Retinal pigment epithelial cell (primary cell): Measurements from ENCODE around the gene PTPN3.

ENCODE experiments used
- DNase-seq: peaks from one replicate; pipeline ENCODE4 v3.0.0-alpha.2; 2010; ENCODE audit warnings: low read depth
- H3K4me3 ChIP-seq: 2 replicates; pipeline ENCODE4 v1.5.1; 2011; ENCODE audit warnings: mild to moderate bottlenecking, low read length, control low read depth, moderate library complexity
- CTCF ChIP-seq: conservative IDR thresholded peaks from 2 replicates; pipeline ENCODE4 v1.5.1; 2011; ENCODE audit warnings: low read depth, low read length, control low read depth, inconsistent platforms

The PTPN3 gene

GRCh38 chr9:109331353-109331752, 166.8 kb downstream of the PTPN3 start:
- no peak for TF ChIP-seq CTCF
- no peak for DNase-seq

DNA sequence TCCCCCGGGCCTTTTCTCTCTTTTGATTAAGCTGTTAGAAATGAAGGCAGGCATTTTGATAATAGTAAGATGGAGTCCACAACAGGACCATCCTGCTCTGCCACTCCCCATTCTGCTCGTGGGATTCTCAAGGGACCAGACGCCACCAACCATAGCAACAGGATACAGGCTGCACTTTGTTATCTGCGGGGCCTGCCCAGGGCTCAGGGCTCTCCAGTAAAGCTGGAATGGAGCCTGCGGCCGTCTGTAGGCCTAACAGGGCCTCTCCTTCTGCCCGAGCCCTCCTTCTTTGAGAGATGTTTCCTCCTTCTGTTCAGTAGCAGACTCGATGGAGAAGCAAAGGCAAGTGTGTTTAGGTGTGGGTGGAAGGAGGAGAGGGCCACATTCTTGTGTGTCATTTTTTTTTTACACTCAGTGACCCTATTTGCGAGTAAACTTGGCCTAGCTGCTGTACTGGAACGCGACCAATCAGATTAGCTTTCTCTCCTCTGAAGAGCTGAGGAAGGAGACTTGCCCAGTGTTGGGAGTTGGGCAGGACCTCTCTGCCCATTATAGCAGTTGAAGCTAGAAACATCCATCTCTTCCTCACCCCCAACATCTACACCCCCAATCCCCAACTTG, 168.4 kb downstream of the PTPN3 start:
- no peak for TF ChIP-seq CTCF
- no peak overlapping the region for H3K4me3 ChIP-seq
- no peak for DNase-seq

More at GRCh38 chr9:109331353-109331752, 166.8 kb downstream of the PTPN3 start:
- no peak overlapping the region for H3K4me3 ChIP-seq

DNA sequence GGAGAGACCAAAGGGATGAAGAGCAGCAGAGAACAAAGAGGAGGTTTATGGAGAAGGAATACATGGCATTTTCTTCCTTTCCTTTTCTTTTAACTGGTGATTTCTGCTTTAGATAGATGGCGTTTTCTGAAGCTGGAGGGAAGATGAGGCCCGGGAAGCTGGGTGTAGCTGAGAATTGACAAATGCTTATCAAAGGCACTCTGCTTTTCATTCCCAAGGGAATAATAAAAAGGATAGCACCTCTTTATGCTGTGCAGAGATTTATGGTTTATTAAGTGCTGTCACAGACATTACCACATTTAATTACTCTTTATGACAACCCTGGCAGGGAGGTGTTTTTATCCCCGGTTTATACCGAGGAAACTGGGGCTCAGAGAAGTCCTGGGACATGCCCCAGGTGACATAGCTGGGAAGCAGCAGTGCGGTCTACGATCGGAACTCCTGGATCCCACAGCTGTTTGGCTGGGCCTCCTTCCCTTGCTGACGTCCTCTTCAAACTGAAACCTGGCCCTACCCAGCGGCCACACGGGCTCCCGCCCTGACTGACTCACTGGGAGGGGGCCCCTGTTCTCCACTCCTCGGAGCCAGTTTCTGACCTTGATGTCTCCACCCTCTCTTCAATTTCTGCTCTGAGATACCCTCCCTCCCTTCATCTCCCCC, 169.0 kb downstream of the PTPN3 start:
- no peak for TF ChIP-seq CTCF
- no peak for DNase-seq
- H3K4me3 ChIP-seq, result no peak overlapping the region
